NB4 (cell line): ENCODE data around the gene GPC3.

Source experiments
- CTCF ChIP-seq: IDR thresholded peaks from one replicate; pipeline ENCODE4 v1.5.1; 2012; ENCODE audit warnings: low read depth, low read length
- MYC ChIP-seq: IDR thresholded peaks from 2 replicates; pipeline ENCODE4 v1.6.1; 2011; ENCODE audit warnings: low read depth, low read length
- POLR2A ChIP-seq: IDR thresholded peaks from 2 replicates; pipeline ENCODE4 v1.6.1; 2011; ENCODE audit warnings: mild to moderate bottlenecking; ENCODE audit not compliant: insufficient read length; ENCODE audit errors: extremely low read depth
- TF ChIP-seq, protein P1 (sequence below): IDR thresholded peaks from 2 replicates; pipeline ENCODE4 v1.6.1; 2011; ENCODE audit warnings: low read depth, low read length

DNA sequence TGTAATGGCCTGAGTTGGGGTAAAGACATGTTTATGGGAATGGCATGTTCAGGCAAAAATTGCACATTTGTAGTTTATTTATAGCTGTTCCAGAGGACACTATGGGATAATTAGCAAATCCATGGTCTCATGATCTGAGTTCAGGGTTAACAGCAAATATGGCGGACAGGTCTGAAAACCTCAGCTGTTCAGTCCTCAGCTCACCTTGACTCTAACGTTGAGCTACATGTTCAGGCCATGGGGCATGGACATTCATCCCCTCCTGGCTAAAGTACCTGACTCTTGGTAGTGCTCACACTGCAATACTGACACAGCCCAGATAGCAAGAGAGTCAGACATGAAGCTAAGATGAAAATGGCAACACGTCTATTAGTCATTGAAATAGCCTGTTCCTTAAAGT, 408.5 kb downstream of the GPC3 start:
- TF ChIP-seq CTCF (no peak), POLR2A (no peak), MYC (no peak)
- TF ChIP-seq, protein P1, sequence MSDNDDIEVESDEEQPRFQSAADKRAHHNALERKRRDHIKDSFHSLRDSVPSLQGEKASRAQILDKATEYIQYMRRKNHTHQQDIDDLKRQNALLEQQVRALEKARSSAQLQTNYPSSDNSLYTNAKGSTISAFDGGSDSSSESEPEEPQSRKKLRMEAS, result no peak
